Left renal cortex interstitium (tissue), 4 donors: Measurements from ENCODE around the gene SLC4A1. TPM values are rescaled to one million over a fixed set of nuclear protein-coding genes. Genes with fewer than 3 reads are reported as not detected.

Source experiments
- DNase-seq, 4 donors: peaks; one replicate each; pipeline ENCODE4 v3.0.0-alpha.2; 2013; ENCODE audit warnings: low read depth in 4 of 4, low spot score in 2 of 4, missing footprints in 1 of 4
- polyA plus RNA-seq, 4 donors: library from polyadenylated mRNA; unstranded; fragments of 120-200 nt; gene quantifications; one replicate each; pipeline ENCODE4 v1.2.1, GENCODE V29; 2013; ENCODE audit not compliant: insufficient read length in 4 of 4

The SLC4A1 gene
- polyA plus RNA-seq, 4 donors: 6.6 to 23.4 (median 10.3) TPM

GRCh38 chr17:44209786-44210341, 58.1 kb downstream of the SLC4A1 start:
- DNase-seq: no peak

GRCh38 chr17:44207743-44208142, 60.2 kb downstream of the SLC4A1 start:
- DNase-seq: no peak

- no peak for DNase-seq
Observed at GRCh38 chr17:44207319-44207718, 60.6 kb downstream of the SLC4A1 start.

GRCh38 chr17:44206825-44207155, 61.1 kb downstream of the SLC4A1 start:
- no peak for DNase-seq

- no peak for DNase-seq
Observed at GRCh38 chr17:44205962-44206824, 61.7 kb downstream of the SLC4A1 start.

- DNase-seq: no peak
Observed at GRCh38 chr17:44204441-44204882, 63.5 kb downstream of the SLC4A1 start.

GRCh38 chr17:44203731-44204440, 64.0 kb downstream of the SLC4A1 start:
- peak in 1 of 4 donors; percentile 28 for DNase-seq

GRCh38 chr17:44202756-44203155, 65.2 kb downstream of the SLC4A1 start:
- DNase-seq: no peak

- peak in 1 of 4 donors; percentile 20 for DNase-seq
Observed at GRCh38 chr17:44200478-44201155, 67.3 kb downstream of the SLC4A1 start.

GRCh38 chr17:44199553-44200477, 68.1 kb downstream of the SLC4A1 start, which contains the start of gene ATXN7L3:
ATXN7L3 (minus strand) TSS chr17:44199884; CDS start chr17:44198070, 1,814 bp downstream.
- peak in 3 of 4 donors; percentile 87 to 95 (median 95) for DNase-seq

GRCh38 chr17:44198721-44199552, 69.0 kb downstream of the SLC4A1 start:
- DNase-seq: peak in 2 of 4 donors; percentile 17 to 32

Other genes with a start within 250 kb of the SLC4A1 start
- gene LSM12, start 201.5 kb downstream of the SLC4A1 start, polyA plus RNA-seq: 10 to 100 TPM; 38.6 to 43.5 (median 40.2) TPM
- 100 to 1,000 TPM in 1 of 4 donors, 10 to 100 TPM in 3; 73.2 to 104 (median 83.4) TPM for gene G6PC3, start 197.4 kb downstream of the SLC4A1 start, polyA plus RNA-seq
- gene HDAC5, start 144.5 kb downstream of the SLC4A1 start, polyA plus RNA-seq: 10 to 100 TPM; 45.7 to 66.1 (median 52.1) TPM
- gene HROB, start 126.2 kb downstream of the SLC4A1 start, polyA plus RNA-seq: 1 to 10 TPM; 3.7 to 5.8 (median 5.0) TPM
- 1 to 10 TPM; 1.7 to 4.8 (median 3.1) TPM for gene ASB16, start 97.4 kb downstream of the SLC4A1 start, polyA plus RNA-seq
- gene TMUB2, start 81.2 kb downstream of the SLC4A1 start, polyA plus RNA-seq: 10 to 100 TPM; 42.9 to 54.2 (median 51.6) TPM
- gene ATXN7L3, start 68.3 kb downstream of the SLC4A1 start, polyA plus RNA-seq: 10 to 100 TPM; 63.4 to 70.7 (median 67.5) TPM
- gene UBTF, start 48.5 kb downstream of the SLC4A1 start, polyA plus RNA-seq: 100 to 1,000 TPM; 124 to 142 (median 130) TPM
- gene RUNDC3A, start 40.5 kb upstream of the SLC4A1 start, polyA plus RNA-seq: 1 to 10 TPM; 1.5 to 2.8 (median 1.7) TPM
- gene SLC25A39, start 56.7 kb upstream of the SLC4A1 start, polyA plus RNA-seq: 100 to 1,000 TPM in 3 of 4 donors, 10 to 100 TPM in 1; 89.3 to 120 (median 107) TPM
- gene GRN, start 77.2 kb upstream of the SLC4A1 start, polyA plus RNA-seq: 100 to 1,000 TPM; 236 to 317 (median 277) TPM
- 10 to 100 TPM; 28.5 to 57.4 (median 44.5) TPM for gene FAM171A2, start 95.7 kb upstream of the SLC4A1 start, polyA plus RNA-seq
- 1 to 10 TPM; 4.6 to 9.1 (median 5.3) TPM for gene ITGA2B, start 121.5 kb upstream of the SLC4A1 start, polyA plus RNA-seq
- gene GPATCH8, start 235.3 kb upstream of the SLC4A1 start, polyA plus RNA-seq: 10 to 100 TPM; 38.3 to 64.9 (median 50.1) TPM